ENCODE data around the gene ATP8B3. TPM values are rescaled to one million over a fixed set of nuclear protein-coding genes. Genes with fewer than 3 reads are reported as not detected.

The ATP8B3 gene
- total RNA-seq, 4 donors from 2014 or later, result 1.3 to 2.0 (median 1.6) TPM; not detected in 1

- 78 to 87% methylated on average over 20 to 23 of the region's 25 CpGs for WGBS, 2 donors
- DNase-seq, result no peak
- intact Hi-C loops (cut with DNase I), result no loop called here
- Histone ChIP-seq H3K27me3 (no peaks in the 10 kb centered on the region), H3K4me3 (replicated peaks in 1 of 3) (no peak overlapping the region), H3K27ac (no peak overlapping the region), H3K36me3 (no peaks in the 10 kb centered on the region), H3K4me1 (peaks cover 21 to 69% of the 10 kb centered on the region in 2 donors), H3K9me3 (no peaks in the 10 kb centered on the region)
- TF ChIP-seq POLR2A (IDR thresholded peaks at IDR 0.05) (no peak), CTCF (IDR thresholded peaks at IDR 0.05) (no peak)
Observed at GRCh38 chr19:1843646-1844394, 31.7 kb upstream of the ATP8B3 start.

GRCh38 chr19:1843116-1843515, 31.0 kb upstream of the ATP8B3 start:
- Histone ChIP-seq H3K27me3 (no peaks in the 10 kb centered on the region), H3K4me1 (peaks cover 21 to 70% of the 10 kb centered on the region in 2 donors), H3K4me3 (replicated peaks in 1 of 3) (no peak overlapping the region), H3K9me3 (no peaks in the 10 kb centered on the region), H3K27ac (no peak overlapping the region), H3K36me3 (no peaks in the 10 kb centered on the region)
- TF ChIP-seq CTCF (IDR thresholded peaks at IDR 0.05) (no peak), POLR2A (IDR thresholded peaks at IDR 0.05) (no peak)
- no peak for DNase-seq
- intact Hi-C loops (cut with DNase I), result no loop called here
- 81 to 91% methylated on average over 5 to 6 of the region's 22 CpGs for WGBS, 2 donors

- H3K36me3 ChIP-seq, result no peaks in the 10 kb centered on the region
- no peak for DNase-seq
- intact Hi-C loops (cut with DNase I), result no loop called here
- H3K9me3 ChIP-seq, result no peaks in the 10 kb centered on the region
- no peaks in the 10 kb centered on the region for H3K27me3 ChIP-seq
- TF ChIP-seq CTCF (IDR thresholded peaks at IDR 0.05) (no peak), POLR2A (IDR thresholded peaks at IDR 0.05) (no peak)
- peaks cover 13 to 68% of the 10 kb centered on the region in 2 donors for H3K4me1 ChIP-seq
- 71% methylated on average over 23 to 34 of the region's 35 CpGs for whole genome bisulfite sequencing, 2 donors
- peak overlapping the region in 2 of 3 donors; percentile 30 to 56 for H3K27ac ChIP-seq
- H3K4me3 ChIP-seq (replicated peaks in 1 of 3), result no peak overlapping the region
Observed at GRCh38 chr19:1841209-1841924, 29.3 kb upstream of the ATP8B3 start.

- H3K4me1 ChIP-seq, result peaks cover 9 to 61% of the 10 kb centered on the region in 2 donors
- no peak overlapping the region for H3K4me3 ChIP-seq (replicated peaks in 1 of 3)
- H3K27me3 ChIP-seq, result no peaks in the 10 kb centered on the region
- peak overlapping the region in 2 of 3 donors; percentile 30 to 56 for H3K27ac ChIP-seq
- intact Hi-C loops (cut with DNase I), result no loop called here
- 74 to 80% methylated on average over 12 to 22 of the region's 22 CpGs for WGBS, 2 donors
- peak in 1 of 2 donors; percentile 15 for DNase-seq
- no peaks in the 10 kb centered on the region for H3K9me3 ChIP-seq
- TF ChIP-seq POLR2A (IDR thresholded peaks at IDR 0.05) (no peak), CTCF (IDR thresholded peaks at IDR 0.05) (no peak)
- H3K36me3 ChIP-seq, result no peaks in the 10 kb centered on the region
Observed at GRCh38 chr19:1840541-1841115, 28.6 kb upstream of the ATP8B3 start.
